GM12872 (cell line): ENCODE results near the gene KCTD18.
A peak's percentile ranks its signal among the peaks of the same experiment; 100 is the strongest.

Experiments used
- TF ChIP-seq, protein P1 (sequence below): IDR thresholded peaks from 3 replicates; pipeline ENCODE4 v1.5.1; 2011; ENCODE audit warnings: low read depth, mild to moderate bottlenecking, low read length, moderate library complexity; ENCODE audit not compliant: insufficient read depth

KCTD18 gene

GRCh38 chr2:200509612-200510433, at the start of gene KCTD18:
KCTD18 (minus strand) TSS chr2:200510068; CDS start chr2:200507016, 3,052 bp downstream.
- TF ChIP-seq, protein P1, sequence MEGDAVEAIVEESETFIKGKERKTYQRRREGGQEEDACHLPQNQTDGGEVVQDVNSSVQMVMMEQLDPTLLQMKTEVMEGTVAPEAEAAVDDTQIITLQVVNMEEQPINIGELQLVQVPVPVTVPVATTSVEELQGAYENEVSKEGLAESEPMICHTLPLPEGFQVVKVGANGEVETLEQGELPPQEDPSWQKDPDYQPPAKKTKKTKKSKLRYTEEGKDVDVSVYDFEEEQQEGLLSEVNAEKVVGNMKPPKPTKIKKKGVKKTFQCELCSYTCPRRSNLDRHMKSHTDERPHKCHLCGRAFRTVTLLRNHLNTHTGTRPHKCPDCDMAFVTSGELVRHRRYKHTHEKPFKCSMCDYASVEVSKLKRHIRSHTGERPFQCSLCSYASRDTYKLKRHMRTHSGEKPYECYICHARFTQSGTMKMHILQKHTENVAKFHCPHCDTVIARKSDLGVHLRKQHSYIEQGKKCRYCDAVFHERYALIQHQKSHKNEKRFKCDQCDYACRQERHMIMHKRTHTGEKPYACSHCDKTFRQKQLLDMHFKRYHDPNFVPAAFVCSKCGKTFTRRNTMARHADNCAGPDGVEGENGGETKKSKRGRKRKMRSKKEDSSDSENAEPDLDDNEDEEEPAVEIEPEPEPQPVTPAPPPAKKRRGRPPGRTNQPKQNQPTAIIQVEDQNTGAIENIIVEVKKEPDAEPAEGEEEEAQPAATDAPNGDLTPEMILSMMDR: peak; percentile 73

DNA sequence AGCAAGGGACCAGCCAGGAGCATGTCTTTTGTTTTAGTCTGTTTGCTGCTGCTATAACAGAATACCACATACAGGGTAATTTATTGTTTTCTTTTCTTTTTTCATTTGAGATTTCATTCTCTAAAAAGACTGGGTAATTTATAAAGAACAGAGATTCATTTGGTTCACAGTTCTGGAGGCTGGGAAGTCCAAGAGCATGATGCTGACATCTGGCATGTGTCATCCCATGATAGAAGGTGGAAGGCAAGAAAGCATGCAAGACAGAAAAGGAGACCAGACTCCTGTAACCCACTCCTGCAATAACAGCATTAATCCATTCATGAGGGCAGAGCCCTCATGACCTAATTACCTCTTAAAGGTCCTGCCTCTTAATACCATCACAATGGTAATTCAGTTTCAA, 30.9 kb upstream of the KCTD18 start:
- TF ChIP-seq, protein P1: no peak

DNA sequence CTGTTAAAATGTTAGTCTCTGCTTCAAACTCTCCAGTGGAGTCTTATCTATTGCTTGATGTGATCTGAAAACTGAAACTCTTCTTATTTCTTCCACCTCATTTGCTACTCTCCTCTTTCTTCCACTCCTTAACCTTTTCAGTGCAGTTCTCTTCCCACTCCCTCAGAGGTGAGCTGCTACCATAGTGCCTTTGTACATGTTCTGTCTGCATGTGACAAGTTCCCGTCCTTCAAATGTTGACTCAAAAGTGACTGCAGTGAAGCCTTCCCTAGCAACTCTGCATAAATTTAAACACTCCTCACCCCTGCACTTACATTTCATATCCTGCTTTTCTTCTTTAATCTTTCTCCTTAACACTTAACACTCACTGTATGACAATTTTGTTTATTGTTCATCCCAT, 28.3 kb upstream of the KCTD18 start:
- TF ChIP-seq, protein P1: no peak

- TF ChIP-seq, protein P1: no peak
Observed at GRCh38 chr2:200534572-200534971, 24.7 kb upstream of the KCTD18 start.

DNA sequence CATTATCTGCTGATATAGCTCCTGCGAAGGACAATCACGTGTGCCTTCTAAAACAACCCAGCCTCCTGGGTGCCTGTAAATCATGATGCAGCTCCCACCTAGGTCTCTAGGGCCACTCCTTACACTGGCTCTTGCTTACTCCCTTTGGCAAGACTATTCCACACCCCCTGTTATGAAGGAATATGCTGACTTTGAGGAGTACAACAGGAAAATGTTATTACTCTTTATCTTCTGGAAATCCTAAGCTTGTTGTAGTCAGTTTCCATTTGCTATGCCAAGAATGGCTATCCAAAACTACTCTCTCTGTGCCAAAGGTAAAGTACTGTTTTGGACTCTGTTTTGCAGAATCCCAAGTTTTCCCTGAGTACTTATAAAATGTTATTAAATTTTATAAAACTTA, 23.9 kb upstream of the KCTD18 start:
- TF ChIP-seq, protein P1: no peak

DNA sequence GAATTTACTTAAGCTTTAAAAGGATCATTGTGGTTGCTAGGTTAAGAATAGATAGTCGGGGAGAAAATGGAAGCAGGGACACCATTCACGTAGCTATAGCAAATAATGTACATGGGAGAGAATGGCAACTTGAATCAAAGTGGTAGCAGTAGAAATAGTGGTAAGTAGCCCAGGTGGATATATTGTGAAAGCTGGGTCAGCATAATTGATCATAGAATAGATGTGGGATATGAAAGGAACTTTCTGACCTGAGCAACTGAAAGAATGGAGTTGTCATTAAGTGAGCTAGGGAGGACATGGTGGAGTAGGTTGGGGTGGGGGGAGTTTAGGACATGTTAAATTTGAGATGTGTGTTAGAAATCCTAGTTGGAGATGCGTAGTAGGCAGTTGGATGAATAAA, 18.4 kb upstream of the KCTD18 start:
- TF ChIP-seq, protein P1: no peak

DNA sequence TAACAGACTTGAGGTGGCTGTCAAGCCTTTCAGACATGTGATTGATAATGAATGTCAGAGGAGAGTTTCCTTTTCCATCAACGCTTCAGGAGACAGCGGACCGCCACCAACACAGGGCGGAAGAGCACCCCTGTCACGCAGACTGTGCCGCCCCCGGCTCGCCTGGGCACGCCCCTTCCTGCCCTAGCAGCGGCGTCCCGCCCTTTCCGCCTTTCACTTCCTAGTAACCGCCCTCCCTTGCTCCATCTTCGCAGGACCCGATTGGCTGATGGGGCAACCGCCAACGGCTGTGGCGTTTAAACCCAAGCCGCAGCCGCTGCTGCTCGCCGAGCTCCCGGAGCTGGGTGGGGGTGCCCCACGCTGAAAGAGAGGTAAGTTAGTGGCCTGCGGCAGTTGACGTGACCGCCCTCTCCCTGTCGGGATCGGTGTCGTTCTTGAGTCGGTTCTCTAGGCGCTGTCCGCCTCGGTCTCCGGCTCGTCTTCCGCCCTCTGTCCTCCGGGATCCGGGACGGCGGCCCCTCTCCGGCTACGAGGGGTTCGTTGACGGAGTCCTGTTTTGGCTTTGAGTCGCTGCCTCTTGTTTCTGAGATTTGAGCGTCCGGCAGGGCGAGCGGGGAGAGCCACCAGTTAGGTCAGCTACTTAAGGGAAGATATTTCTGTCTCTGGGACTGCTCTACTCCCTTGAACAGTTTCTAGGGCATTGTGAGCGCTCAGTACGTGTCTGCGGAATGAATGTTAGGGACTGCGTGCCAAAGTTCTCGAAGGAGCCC, 16.2 kb upstream of the KCTD18 start, which contains the start of gene SGO2:
Gene SGO2, plus strand, starts transcription at position 326 of the 770 bp plus-strand sequence. CDS start 6,769 bp downstream, outside the sequence.
- TF ChIP-seq, protein P1: no peak
